OCI-LY3 (cell line): ENCODE results near the gene TPSD1.

ENCODE experiments used
- H2AFZ ChIP-seq: fragments of 200-600, 300-600 bp; shearing (Covaris generic); 2 replicates; pipeline ENCODE4 v1.6.0; 2014; ENCODE audit warnings: antibody characterized with exemption, low read depth, low read length
- H3K27ac ChIP-seq: fragments of 200-600, 300-600 bp; sonication (generic); 2 replicates; pipeline ENCODE4 v1.5.1; 2014; ENCODE audit warnings: mild to moderate bottlenecking, low read length, moderate library complexity, mixed read lengths
- H3K27me3 ChIP-seq: fragments of 200-600, 300-600 bp; sonication (generic); 2 replicates; pipeline ENCODE4 v1.6.1; 2014; ENCODE audit warnings: low read depth, low read length, mixed read lengths
- H3K36me3 ChIP-seq: fragments of 200-600, 300-600 bp; sonication (generic); replicated peaks from 2 replicates; pipeline ENCODE3; 2014; ENCODE audit warnings: low read depth, low read length, mixed read lengths
- H3K4me1 ChIP-seq: fragments of 300-600, 200-600 bp; sonication (generic); 2 replicates; pipeline ENCODE4 v1.6.1; 2014; ENCODE audit warnings: low read length, mixed read lengths
- H3K4me2 ChIP-seq: fragments of 200-600, 300-600 bp; sonication (generic); 2 replicates; pipeline ENCODE4 v1.6.1; 2014; ENCODE audit warnings: low read length, mixed read lengths
- H3K4me3 ChIP-seq: fragments of 300-600, 200-600 bp; sonication (generic); 2 replicates; pipeline ENCODE4 v1.5.1; 2014; ENCODE audit warnings: antibody characterized with exemption, mild to moderate bottlenecking, low read length, moderate library complexity
- H3K79me2 ChIP-seq: fragments of 300-600, 200-600 bp; shearing (Covaris generic); 2 replicates; pipeline ENCODE4 v1.6.1; 2014; ENCODE audit warnings: mild to moderate bottlenecking, low read length, mixed read lengths
- H3K9ac ChIP-seq: fragments of 300-600, 200-600 bp; shearing (Covaris generic); 2 replicates; pipeline ENCODE4 v1.6.0; 2014; ENCODE audit warnings: mild to moderate bottlenecking, low read length, moderate library complexity
- H3K9me3 ChIP-seq: fragments of 200-600, 300-600 bp; shearing (Covaris generic); 2 replicates; pipeline ENCODE4 v1.6.1; 2014; ENCODE audit warnings: low read length, mixed read lengths; ENCODE audit not compliant: insufficient read depth
- H4K20me1 ChIP-seq: fragments of 200-600, 300-600 bp; sonication (generic); 2 replicates; pipeline ENCODE4 v1.6.1; 2016; ENCODE audit warnings: low read length, mixed read lengths; ENCODE audit not compliant: insufficient read depth
- CTCF ChIP-seq: fragments of 200-600, 300-600 bp; sonication (generic); IDR thresholded peaks from 2 replicates; pipeline ENCODE4 v1.5.1; 2014; ENCODE audit warnings: antibody characterized with exemption, low read length, low read depth
- EZH2phosphoT487 ChIP-seq: fragments of 200-600 bp; shearing (Covaris generic); IDR thresholded peaks from 2 replicates; pipeline ENCODE4 v1.6.1; 2018; ENCODE audit warnings: antibody characterized with exemption, mixed run types, low read depth

Gene TPSD1

DNA sequence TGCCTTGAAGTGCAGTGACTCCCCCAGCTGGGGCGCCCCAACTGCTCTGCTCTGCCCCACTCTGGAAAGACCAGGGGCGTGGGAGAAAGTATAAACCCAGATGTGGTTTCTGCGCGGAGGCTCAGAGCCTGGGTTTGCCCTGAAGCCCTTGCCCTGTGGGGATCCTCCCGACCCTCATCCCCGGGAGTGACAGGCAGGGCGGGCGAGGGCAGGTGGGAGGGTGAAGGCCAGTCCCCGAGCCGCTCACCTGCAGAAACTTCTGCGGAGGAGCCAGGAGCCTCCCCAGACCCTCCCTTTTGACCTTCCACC lies 3.8 kb downstream of the TPSD1 start:
- no peaks in the 10 kb centered on the region for H3K9me3 ChIP-seq
- TF ChIP-seq EZH2phosphoT487 (no peak), CTCF (no peak)
- H2AFZ ChIP-seq = no peak overlapping the region
- H3K27ac ChIP-seq = no peak overlapping the region
- H3K36me3 ChIP-seq = no peaks in the 10 kb centered on the region
- H3K79me2 ChIP-seq = no peaks in the 10 kb centered on the region
- no peak overlapping the region for H3K4me3 ChIP-seq
- no peak overlapping the region for H3K4me2 ChIP-seq
- no peak overlapping the region for H3K9ac ChIP-seq
- H3K4me1 ChIP-seq = no peaks in the 10 kb centered on the region
- H4K20me1 ChIP-seq = no peaks in the 10 kb centered on the region
- no peaks in the 10 kb centered on the region for H3K27me3 ChIP-seq

GRCh38 chr16:1260101-1260680 lies 4.3 kb downstream of the TPSD1 start:
- Histone ChIP-seq H3K27ac (no peak overlapping the region), H3K27me3 (no peaks in the 10 kb centered on the region), H3K79me2 (no peaks in the 10 kb centered on the region), H3K4me1 (no peaks in the 10 kb centered on the region), H3K9ac (no peak overlapping the region), H4K20me1 (no peaks in the 10 kb centered on the region), H3K9me3 (no peaks in the 10 kb centered on the region), H2AFZ (no peak overlapping the region), H3K4me3 (no peak overlapping the region), H3K4me2 (no peak overlapping the region), H3K36me3 (no peaks in the 10 kb centered on the region)
- no peak for TF ChIP-seq EZH2phosphoT487
- no peak for TF ChIP-seq CTCF

- no peaks in the 10 kb centered on the region for H3K27me3 ChIP-seq
These were observed 5.4 kb downstream of the TPSD1 start for GRCh38 chr16:1261131-1261892.

More at GRCh38 chr16:1261131-1261892, 5.4 kb downstream of the TPSD1 start:
- TF ChIP-seq EZH2phosphoT487 (no peak), CTCF (no peak)
- Histone ChIP-seq H3K4me1 (no peaks in the 10 kb centered on the region), H3K36me3 (no peaks in the 10 kb centered on the region), H3K9me3 (no peaks in the 10 kb centered on the region), H3K4me3 (no peak overlapping the region), H3K79me2 (no peaks in the 10 kb centered on the region), H4K20me1 (no peaks in the 10 kb centered on the region), H3K27ac (no peak overlapping the region), H2AFZ (no peak overlapping the region), H3K9ac (no peak overlapping the region), H3K4me2 (no peak overlapping the region)
